GM19438 (cell line): ENCODE measurements around the gene C11orf86.
"Not testable (repeated sequence)": the region's sequence is repeated elsewhere in the genome, so short reads cannot be mapped to it uniquely, and the experiment has no call there.

Experiments
- ATAC-seq: cut with Tn5 transposase; IDR thresholded peaks from one replicate; pipeline ENCODE4 v1.9.1; 2021; ENCODE audit warnings: low read depth; ENCODE audit not compliant: unreplicated experiment

The C11orf86 gene

GRCh38 chr11:66987924-66988637, 13.0 kb downstream of the C11orf86 start:
- no peak for ATAC-seq

- ATAC-seq = not testable (repeated sequence)
Measured at GRCh38 chr11:66988741-66989140, 13.6 kb downstream of the C11orf86 start.

GRCh38 chr11:66989360-66989759, 14.3 kb downstream of the C11orf86 start:
- not testable (repeated sequence) for ATAC-seq

GRCh38 chr11:66992041-66992440, 16.9 kb downstream of the C11orf86 start:
- no peak for ATAC-seq

GRCh38 chr11:66996609-66997273, 21.6 kb downstream of the C11orf86 start:
- no peak for ATAC-seq

GRCh38 chr11:66999555-66999954, 24.5 kb downstream of the C11orf86 start:
- ATAC-seq = no peak

- ATAC-seq = no peak
Measured at GRCh38 chr11:67001332-67001731, 26.2 kb downstream of the C11orf86 start.

- ATAC-seq = no peak
Measured at GRCh38 chr11:67002297-67002913, 27.3 kb downstream of the C11orf86 start.

- ATAC-seq = no peak
Measured at GRCh38 chr11:67002921-67003411, 27.9 kb downstream of the C11orf86 start.

GRCh38 chr11:67005200-67005599, 30.1 kb downstream of the C11orf86 start:
- ATAC-seq = not testable (repeated sequence)

- ATAC-seq = no peak
Measured at GRCh38 chr11:67006029-67006884, 31.2 kb downstream of the C11orf86 start.

- ATAC-seq = no peak
Measured at GRCh38 chr11:67007126-67007525, 32.0 kb downstream of the C11orf86 start.

- no peak for ATAC-seq
Measured at GRCh38 chr11:67010296-67010905, 35.3 kb downstream of the C11orf86 start.

GRCh38 chr11:67013511-67014045, 38.5 kb downstream of the C11orf86 start:
- ATAC-seq = no peak

GRCh38 chr11:67014343-67014742, 39.2 kb downstream of the C11orf86 start:
- ATAC-seq = no peak

GRCh38 chr11:67015048-67015447, 39.9 kb downstream of the C11orf86 start:
- ATAC-seq = no peak

- no peak for ATAC-seq
Measured at GRCh38 chr11:67016550-67016949, 41.4 kb downstream of the C11orf86 start.

- ATAC-seq = no peak
Measured at GRCh38 chr11:67020949-67021348, 45.8 kb downstream of the C11orf86 start.

- no peak for ATAC-seq
Measured at GRCh38 chr11:67022341-67022933, 47.3 kb downstream of the C11orf86 start.
